Measurements from ENCODE around the gene NAA38.

DNA sequence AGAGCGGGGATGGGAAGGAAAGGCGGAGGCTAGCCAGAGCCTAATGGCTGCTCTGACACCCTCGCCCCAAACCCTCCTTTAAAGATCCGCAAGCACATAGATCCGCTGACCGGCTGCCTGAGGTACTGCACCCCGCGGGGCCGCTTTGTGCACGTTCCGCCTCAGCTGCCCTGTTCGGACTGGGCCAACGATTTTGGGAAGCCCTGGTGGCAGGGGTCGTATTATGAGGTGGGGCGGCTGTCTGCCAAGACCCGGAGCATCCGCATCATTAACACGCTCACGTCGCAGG lies 1.1 kb upstream of the NAA38 start:
- TF ChIP-seq CTCF (conservative IDR thresholded peaks at IDR 0.05 in 1 of 2, IDR thresholded peaks at IDR 0.05 in 1 of 2; ENCODE audit: extremely low read depth in 1 of 2, insufficient read depth in 1 of 2, low read depth in 1 of 2, low read length in 2 of 2): peak; percentile 52
- no peak for TF ChIP-seq EZH2 (IDR thresholded peaks at IDR 0.05; ENCODE audit: borderline replicate concordance, low read length)
